NCI-H2196 (cell line): Measurements from ENCODE around the gene OAS2.

Experiments used
- DNase-seq: peaks from one replicate; lab custom pipeline; 2025; ENCODE audit not compliant: unreplicated experiment; lab: John Stamatoyannopoulos, UW

Gene OAS2

DNA sequence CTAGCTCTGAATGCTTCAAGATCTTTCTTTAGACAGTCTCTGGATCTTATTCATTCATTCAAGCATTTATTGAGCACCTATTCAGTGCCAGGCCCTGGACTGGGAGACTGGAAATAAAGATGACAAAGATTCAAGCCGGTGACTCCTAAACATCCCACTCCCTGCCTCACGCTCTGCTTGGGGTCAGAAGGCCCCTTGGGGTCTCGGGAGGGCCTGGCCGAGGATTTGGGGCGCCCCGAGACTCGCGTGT is 78.0 kb downstream of the OAS2 start:
- DNase-seq, result no peak

DNA sequence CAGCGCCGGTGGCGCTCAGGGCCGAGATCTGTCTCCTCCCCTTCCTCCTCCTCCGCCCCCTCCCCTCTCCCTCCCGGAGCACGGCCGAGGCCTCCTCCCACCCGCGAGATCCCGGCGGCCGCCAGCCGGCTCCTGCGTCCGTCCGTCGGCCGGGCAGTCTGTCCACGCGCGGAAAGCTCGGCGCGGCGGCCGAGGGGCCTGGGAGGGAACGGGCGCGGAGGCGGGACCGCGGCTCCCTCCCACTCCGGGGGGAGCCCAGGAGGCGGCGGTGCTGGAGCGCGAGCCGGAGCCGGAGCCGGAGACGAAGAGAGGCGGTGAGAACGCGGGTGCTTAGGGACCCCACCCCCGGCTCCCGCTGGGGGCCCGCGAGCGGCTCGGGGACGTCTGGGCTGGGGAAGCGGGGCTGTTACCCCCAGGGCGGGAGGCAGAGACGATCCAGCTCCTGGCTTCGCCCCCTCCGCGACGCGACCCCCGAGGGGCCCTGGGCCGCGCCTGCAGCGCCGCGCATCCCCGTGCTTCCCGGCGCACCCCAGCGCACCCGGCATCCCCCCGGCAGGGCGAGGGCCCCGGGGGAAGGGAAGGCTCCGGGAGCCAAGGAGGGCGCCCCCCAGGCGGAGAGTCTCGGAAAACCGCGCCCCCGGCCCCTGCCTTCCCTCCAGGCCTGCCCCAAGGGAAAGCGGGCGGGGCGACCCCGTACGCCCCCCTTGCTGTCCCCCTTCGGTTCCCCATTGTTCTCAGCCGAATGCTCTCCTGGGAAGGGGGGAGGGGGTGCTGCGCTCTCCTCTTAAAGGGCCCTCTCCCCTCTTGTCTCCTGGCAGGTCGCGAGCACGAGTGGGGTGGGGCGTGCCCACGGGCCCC is 78.5 kb downstream of the OAS2 start, which contains the start of gene DTX1:
Gene DTX1 (plus strand): TSS at position 100 of the 858 bp plus-strand sequence. CDS start 1,463 bp downstream, outside the sequence.
- DNase-seq, result no peak

DNA sequence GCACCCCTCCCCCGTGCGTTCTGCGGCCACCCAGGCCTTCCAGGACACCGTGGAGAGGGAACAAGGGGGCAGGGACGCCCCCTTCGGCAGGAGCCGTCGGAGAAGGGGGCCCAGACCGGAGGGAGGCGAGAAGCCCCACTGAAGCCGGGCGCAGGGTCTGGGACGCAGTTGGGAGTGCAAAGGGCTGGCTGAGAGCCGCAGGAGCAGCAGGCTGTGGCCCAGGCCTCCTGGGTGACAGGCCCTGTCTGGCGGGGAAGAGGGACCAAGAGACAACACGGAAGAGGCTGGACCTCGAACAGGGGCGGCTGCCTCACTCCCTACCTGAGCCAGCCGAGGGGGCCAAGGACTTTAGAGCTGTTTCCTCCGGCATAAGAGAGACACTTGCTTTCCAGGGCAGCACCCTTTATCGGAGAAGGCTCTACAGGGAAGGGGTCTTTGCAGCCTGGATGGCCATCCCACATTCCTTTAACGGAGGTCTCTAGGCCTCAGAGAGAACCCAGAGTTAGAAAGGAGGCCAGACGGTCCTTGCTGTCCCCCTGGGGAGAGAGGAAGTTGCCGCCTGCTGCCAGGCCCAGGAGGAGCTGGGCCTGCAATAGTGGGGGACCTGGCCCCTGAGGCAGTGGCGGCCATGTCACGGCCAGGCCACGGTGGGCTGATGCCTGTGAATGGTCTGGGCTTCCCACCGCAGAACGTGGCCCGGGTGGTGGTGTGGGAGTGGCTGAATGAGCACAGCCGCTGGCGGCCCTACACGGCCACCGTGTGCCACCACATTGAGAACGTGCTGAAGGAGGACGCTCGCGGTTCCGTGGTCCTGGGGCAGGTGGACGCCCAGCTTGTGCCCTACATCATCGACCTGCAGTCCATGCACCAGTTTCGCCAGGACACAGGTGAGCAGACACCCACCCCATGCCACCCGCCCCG is 79.5 kb downstream of the OAS2 start:
- DNase-seq, result no peak

DNA sequence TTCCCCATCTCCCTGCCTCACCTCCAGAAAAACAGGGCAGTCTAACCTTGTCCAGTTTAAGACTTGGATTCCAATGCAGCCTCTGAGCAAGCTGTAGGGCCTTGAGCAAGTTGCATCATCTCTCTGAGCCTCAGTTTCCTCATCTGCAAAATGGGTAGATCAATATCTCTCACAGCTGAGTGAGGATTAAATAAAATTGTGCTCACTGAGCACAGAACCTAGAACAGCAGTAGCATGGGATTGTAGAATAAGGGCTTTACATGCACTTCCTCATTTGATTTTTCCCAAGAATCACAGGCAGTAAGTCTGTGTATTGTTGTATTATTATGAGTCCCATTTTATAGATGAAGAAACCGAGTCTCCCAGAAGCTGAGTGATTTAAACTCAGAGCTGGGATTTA is 80.2 kb downstream of the OAS2 start:
- no peak for DNase-seq

DNA sequence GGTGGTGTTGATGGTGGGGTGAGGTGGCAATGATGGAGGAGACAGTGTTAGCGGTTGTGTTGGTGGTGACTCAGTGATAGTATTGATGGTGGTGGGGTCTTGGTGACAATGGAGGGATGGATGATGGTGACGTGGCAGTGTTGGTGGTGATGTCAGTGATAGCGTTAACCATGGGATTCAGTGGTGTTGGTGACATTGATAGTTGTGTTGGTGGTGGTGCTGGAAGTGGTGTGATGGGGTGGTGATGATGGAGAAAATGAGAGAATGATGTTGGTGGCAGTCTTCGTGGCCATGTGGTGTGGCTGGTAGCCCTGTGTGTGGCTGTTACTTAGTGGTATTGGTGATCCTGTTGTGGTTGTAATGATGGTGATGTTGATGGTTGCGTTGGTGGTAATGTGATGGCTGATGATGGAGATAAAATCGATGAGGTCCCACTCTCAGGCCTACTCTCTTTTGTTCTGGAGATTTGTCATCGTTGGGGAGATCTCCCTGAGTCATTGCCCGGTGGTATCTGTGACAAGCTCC is 80.8 kb downstream of the OAS2 start:
- no peak for DNase-seq

DNA sequence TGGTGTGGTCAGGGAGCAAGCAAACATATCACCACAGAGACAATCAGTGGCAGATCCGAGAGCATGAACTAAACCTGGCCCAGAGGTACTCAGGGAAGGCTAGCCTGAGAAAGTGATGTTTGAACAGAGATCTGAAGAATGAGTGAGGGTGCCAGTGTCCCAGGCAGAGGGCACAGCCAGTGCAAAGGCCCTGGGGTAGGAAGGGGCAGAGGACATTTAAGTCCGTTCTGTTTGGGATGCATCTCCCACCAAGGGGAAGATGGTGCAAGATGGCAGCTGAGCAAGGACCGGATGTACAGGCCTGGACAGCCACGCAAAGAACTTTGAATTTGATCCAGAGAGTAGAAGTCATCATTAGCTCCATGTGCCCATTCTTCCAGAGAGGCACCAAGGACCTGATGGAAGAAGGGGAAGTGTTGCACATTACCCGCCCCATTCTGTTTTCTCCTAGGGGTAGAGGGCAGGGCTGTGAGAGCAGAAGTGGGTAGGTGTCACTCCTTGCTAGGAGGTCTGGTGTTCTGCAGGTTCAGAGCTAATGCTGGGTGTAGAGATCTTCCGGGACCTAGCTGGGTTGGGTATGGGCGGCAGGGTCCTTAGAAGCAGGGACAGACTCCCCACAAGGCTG is 82.1 kb downstream of the OAS2 start:
- no peak for DNase-seq

DNA sequence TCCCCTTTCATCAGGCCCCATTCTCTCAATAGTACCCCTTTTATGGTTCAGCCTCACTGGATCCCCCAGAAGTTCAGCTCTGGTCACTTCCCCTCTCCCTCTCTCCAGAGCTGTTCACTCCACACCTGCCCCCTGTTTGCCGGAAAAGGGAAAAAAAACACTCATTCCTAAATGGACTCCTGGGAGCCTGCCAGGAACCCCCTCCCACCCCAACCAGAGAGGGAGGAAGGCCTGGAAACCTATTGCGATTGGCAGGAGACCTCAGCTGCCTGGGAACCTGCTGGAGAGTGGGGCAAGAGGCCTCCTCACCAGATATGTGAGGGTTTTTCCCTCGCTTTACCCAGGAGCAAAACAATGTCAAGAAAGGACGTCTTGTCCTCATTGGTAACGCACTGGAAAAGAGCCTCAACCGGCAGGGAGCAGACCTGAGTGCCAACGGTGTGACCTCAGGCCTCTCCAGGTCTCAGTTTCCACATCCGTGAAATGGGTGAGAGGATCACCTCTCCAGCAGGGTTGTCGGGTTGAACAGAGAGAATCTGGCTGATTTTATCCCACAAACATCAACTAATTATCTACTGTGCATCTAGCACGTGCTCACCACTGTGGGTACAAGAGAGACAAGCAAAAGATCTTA is 82.9 kb downstream of the OAS2 start:
- DNase-seq, result no peak
